Measurements from ENCODE around the gene NOP10.

NOP10 gene

DNA sequence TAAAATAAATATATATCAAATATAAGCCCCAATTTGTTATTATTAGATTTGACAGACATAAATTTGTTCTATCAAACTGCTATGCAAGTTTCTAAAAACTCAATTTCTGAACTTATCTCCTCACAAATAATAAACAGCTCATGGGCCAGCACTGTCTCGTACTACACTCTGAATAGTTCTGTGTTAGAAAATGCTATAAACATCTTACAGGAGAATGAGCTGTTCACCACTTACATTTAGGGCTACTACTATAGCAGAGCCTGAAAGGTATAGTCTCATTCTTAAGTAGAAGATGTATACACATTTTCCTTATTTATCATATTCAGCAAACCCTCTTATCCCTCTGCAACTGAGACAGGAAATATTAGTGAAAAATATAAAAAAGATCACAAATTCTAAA, 18.0 kb downstream of the NOP10 start:
- H3K27ac ChIP-seq (ENCODE audit: low read length): no peak overlapping the region
- no peaks in the 10 kb centered on the region for H3K36me3 ChIP-seq (ENCODE audit: insufficient read depth, low read depth, low read length)
- no peak overlapping the region for H3K4me3 ChIP-seq (ENCODE audit: low read length)
- H3K4me1 ChIP-seq (ENCODE audit: insufficient read depth, low read length): no peaks in the 10 kb centered on the region
- H3K9me3 ChIP-seq (ENCODE audit: insufficient read depth, low read depth, low read length): no peaks in the 10 kb centered on the region; the same call in 1 of the 2 replicates
- no peaks in the 10 kb centered on the region for H3K27me3 ChIP-seq (ENCODE audit: insufficient read depth, low read length)
- no peak overlapping the region for H3K9ac ChIP-seq (ENCODE audit: low read depth, low read length)

DNA sequence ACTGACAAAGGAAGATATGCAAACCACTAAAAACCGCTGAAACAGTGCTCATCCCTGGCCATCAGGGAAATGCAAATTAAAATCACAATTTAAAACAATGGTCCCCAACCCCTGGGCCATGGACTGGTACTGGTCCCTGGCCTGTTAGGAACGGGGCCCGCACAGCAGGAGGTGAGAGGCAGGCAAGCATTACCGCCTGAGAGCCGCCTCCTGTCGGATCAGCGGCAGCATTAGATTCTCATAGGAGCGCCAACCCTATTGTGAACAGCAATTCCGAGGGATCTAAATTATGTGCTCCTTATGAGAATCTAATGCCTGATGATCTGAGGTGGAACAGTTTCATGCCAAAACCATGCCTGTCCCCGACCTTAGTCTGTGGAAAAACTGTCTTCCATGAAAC, 19.7 kb downstream of the NOP10 start:
- peaks cover 3% of the 10 kb centered on the region; the same call in 1 of the 2 replicates for H3K4me1 ChIP-seq (ENCODE audit: insufficient read depth, low read length)

DNA sequence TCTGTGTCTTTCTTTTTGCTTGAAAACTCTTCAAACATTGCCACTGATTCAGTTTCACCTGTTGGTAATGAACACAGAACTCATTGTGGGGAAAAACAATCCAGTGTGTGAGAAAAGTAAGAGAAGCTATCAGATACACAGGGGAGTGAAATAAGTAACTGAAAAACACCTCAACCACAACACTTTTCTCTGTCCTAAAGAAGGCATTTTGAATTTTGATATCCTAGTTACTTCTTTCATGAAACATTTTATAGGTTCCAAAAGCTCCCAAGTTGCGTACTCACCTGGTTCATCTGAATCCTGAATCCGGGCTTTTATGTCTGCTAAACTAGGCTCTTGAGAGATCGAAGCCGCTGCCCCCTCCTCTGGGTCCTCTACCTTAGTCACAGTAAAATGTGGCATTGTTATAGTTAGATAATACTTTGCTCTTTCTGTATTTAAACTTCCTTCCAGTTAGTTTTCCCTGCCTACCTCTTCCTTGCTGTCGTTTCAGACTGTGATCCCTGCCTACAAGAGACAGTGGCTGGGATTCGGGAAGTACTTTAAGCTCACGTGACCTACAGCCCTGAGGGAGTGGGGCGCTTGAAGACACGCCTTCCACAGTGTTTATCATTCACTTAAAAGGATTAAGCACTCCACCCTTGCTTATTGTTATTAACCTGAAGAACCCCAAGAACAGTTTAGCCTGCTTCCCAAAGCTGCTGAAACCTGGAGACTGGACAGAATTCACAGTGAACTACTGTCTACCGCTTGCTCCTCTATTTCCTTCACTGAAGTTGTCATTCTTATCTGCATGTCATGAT, 24.5 kb downstream of the NOP10 start:
- H3K9ac ChIP-seq (ENCODE audit: low read depth, low read length): peak overlapping the region; percentile 75
- no peaks in the 10 kb centered on the region for H3K27me3 ChIP-seq (ENCODE audit: insufficient read depth, low read length)
- H3K4me3 ChIP-seq (ENCODE audit: low read length): peak overlapping the region; percentile 89
- no peaks in the 10 kb centered on the region for H3K36me3 ChIP-seq (ENCODE audit: insufficient read depth, low read depth, low read length)
- H3K9me3 ChIP-seq (ENCODE audit: insufficient read depth, low read depth, low read length): no peaks in the 10 kb centered on the region; the same call in 1 of the 2 replicates
- peaks cover 3% of the 10 kb centered on the region; the same call in 1 of the 2 replicates for H3K4me1 ChIP-seq (ENCODE audit: insufficient read depth, low read length)
- H3K27ac ChIP-seq (ENCODE audit: low read length): no peak overlapping the region

More for the DNA sequence above, 19.7 kb downstream of the NOP10 start:
- H3K36me3 ChIP-seq (ENCODE audit: insufficient read depth, low read depth, low read length): no peaks in the 10 kb centered on the region
- no peak overlapping the region for H3K27ac ChIP-seq (ENCODE audit: low read length)
- H3K9ac ChIP-seq (ENCODE audit: low read depth, low read length): no peak overlapping the region
- H3K9me3 ChIP-seq (ENCODE audit: insufficient read depth, low read depth, low read length): no peaks in the 10 kb centered on the region; the same call in 1 of the 2 replicates
- no peak overlapping the region for H3K4me3 ChIP-seq (ENCODE audit: low read length)
- no peaks in the 10 kb centered on the region for H3K27me3 ChIP-seq (ENCODE audit: insufficient read depth, low read length)

DNA sequence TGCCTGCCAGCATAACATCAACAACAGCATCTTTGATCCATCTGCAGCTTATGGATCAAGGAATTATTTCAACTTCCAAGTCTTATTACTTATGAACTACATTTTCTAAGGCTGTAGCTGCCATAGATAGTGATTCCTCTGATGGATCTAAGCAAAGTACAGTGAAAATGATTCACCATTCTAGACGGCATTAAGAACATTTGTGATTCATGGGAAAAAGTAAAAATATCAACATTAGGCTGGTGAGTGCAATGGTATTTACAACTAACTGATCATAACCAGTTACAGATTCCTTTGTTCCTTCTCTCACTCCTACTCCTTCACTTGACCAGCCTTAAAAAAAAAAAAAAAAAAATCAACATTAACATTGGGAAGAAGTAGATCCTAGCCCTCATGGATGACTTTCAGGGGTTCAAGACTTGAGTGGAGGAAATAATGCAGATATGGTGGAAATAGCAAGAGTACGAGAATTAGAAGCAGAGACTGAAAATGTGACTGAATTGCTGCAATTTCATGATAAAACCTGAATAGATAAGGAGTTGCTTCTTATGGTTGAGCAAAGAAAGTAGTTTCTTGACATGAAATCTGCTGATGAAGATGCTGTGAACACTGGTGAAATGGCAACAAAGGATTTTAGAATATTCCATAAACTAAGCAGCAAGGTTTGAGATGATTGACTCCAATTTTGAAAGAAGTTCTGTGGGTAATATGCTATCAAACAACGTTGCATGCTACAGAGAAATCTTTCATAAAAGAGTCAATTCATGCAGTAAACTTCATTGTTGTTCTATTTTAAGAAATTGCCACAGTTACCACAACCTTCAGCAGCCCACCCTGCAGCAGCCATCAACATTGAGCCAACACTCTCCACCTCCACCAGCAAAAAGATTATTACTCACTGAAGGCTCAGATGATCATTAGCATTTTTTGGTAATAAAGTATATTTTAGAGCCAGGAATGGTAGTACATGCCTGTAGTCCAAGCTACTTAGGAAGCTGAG, 28.1 kb downstream of the NOP10 start:
- H3K27ac ChIP-seq (ENCODE audit: low read length): no peak overlapping the region
- H3K4me1 ChIP-seq (ENCODE audit: insufficient read depth, low read length): peaks cover 3% of the 10 kb centered on the region; the same call in 1 of the 2 replicates
- no peak overlapping the region for H3K9ac ChIP-seq (ENCODE audit: low read depth, low read length)
- H3K4me3 ChIP-seq (ENCODE audit: low read length): no peak overlapping the region
- H3K27me3 ChIP-seq (ENCODE audit: insufficient read depth, low read length): no peaks in the 10 kb centered on the region
- no peaks in the 10 kb centered on the region for H3K36me3 ChIP-seq (ENCODE audit: insufficient read depth, low read depth, low read length)
- no peaks in the 10 kb centered on the region for H3K9me3 ChIP-seq (ENCODE audit: insufficient read depth, low read depth, low read length)

GRCh38 chr15:34311563-34311962, 31.4 kb downstream of the NOP10 start:
- Histone ChIP-seq H3K9me3 (ENCODE audit: insufficient read depth, low read depth, low read length) (no peaks in the 10 kb centered on the region), H3K9ac (ENCODE audit: low read depth, low read length) (no peak overlapping the region), H3K36me3 (ENCODE audit: insufficient read depth, low read depth, low read length) (no peaks in the 10 kb centered on the region), H3K27me3 (ENCODE audit: insufficient read depth, low read length) (no peaks in the 10 kb centered on the region), H3K27ac (ENCODE audit: low read length) (no peak overlapping the region), H3K4me1 (ENCODE audit: insufficient read depth, low read length) (no peaks in the 10 kb centered on the region), H3K4me3 (ENCODE audit: low read length) (no peak overlapping the region)

- no peak overlapping the region for H3K27ac ChIP-seq (ENCODE audit: low read length)
- H3K9ac ChIP-seq (ENCODE audit: low read depth, low read length): no peak overlapping the region
- no peak overlapping the region for H3K4me3 ChIP-seq (ENCODE audit: low read length)
- no peaks in the 10 kb centered on the region for H3K27me3 ChIP-seq (ENCODE audit: insufficient read depth, low read length)
- H3K36me3 ChIP-seq (ENCODE audit: insufficient read depth, low read depth, low read length): no peaks in the 10 kb centered on the region
- no peaks in the 10 kb centered on the region for H3K9me3 ChIP-seq (ENCODE audit: insufficient read depth, low read depth, low read length)
- H3K4me1 ChIP-seq (ENCODE audit: insufficient read depth, low read length): no peaks in the 10 kb centered on the region
Observed at GRCh38 chr15:34304613-34305012, 38.3 kb downstream of the NOP10 start.

DNA sequence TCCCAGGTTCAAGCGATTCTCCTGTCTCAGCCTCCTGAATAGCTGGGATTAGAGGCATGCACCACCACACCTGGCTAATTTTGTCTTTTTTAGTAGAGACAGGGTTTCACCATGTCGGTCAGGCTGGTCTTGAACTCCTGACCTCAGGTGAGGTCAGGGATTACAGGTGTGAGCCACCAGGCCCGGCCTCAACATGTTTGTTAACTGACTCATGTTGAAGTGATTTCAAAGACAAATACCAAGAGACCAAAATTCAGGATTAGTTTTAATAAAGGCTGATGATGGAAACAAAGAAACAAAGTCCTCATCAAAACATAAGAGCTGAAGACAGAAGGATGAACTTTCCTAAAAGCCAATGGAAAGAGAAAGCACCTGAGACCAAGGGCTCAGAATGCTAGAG, 41.9 kb downstream of the NOP10 start:
- H3K27ac ChIP-seq (ENCODE audit: low read length): no peak overlapping the region
- no peak overlapping the region for H3K4me3 ChIP-seq (ENCODE audit: low read length)
- H3K27me3 ChIP-seq (ENCODE audit: insufficient read depth, low read length): no peaks in the 10 kb centered on the region
- no peaks in the 10 kb centered on the region for H3K4me1 ChIP-seq (ENCODE audit: insufficient read depth, low read length)
- no peaks in the 10 kb centered on the region for H3K9me3 ChIP-seq (ENCODE audit: insufficient read depth, low read depth, low read length)
- H3K36me3 ChIP-seq (ENCODE audit: insufficient read depth, low read depth, low read length): no peaks in the 10 kb centered on the region
- no peak overlapping the region for H3K9ac ChIP-seq (ENCODE audit: low read depth, low read length)

GRCh38 chr15:34297059-34297458, 45.9 kb downstream of the NOP10 start:
- H3K27me3 ChIP-seq (ENCODE audit: insufficient read depth, low read length): no peaks in the 10 kb centered on the region
- H3K27ac ChIP-seq (ENCODE audit: low read length): no peak overlapping the region
- no peak overlapping the region for H3K4me3 ChIP-seq (ENCODE audit: low read length)
- H3K36me3 ChIP-seq (ENCODE audit: insufficient read depth, low read depth, low read length): no peaks in the 10 kb centered on the region
- H3K4me1 ChIP-seq (ENCODE audit: insufficient read depth, low read length): no peaks in the 10 kb centered on the region
- no peak overlapping the region for H3K9ac ChIP-seq (ENCODE audit: low read depth, low read length)
- H3K9me3 ChIP-seq (ENCODE audit: insufficient read depth, low read depth, low read length): no peaks in the 10 kb centered on the region

GRCh38 chr15:34292621-34293020, 50.3 kb downstream of the NOP10 start:
- no peaks in the 10 kb centered on the region for H3K9me3 ChIP-seq (ENCODE audit: insufficient read depth, low read depth, low read length)
- no peaks in the 10 kb centered on the region for H3K4me1 ChIP-seq (ENCODE audit: insufficient read depth, low read length)
- no peak overlapping the region for H3K27ac ChIP-seq (ENCODE audit: low read length)
- H3K4me3 ChIP-seq (ENCODE audit: low read length): no peak overlapping the region
- H3K36me3 ChIP-seq (ENCODE audit: insufficient read depth, low read depth, low read length): no peaks in the 10 kb centered on the region
- H3K9ac ChIP-seq (ENCODE audit: low read depth, low read length): no peak overlapping the region
- H3K27me3 ChIP-seq (ENCODE audit: insufficient read depth, low read length): no peaks in the 10 kb centered on the region
